ENCODE data around the gene ASXL3.

ASXL3 gene
- 0 reads per million in 4 donors for total RNA-seq

- DNase-seq = no peak
These were observed at the start of gene ASXL3 for GRCh38 chr18:33577685-33578517. ASXL3 (plus strand) TSS chr18:33578219; CDS start chr18:33578632, 413 bp downstream.

- DNase-seq = no peak
These were observed 45.0 kb upstream of the ASXL3 start for GRCh38 chr18:33532978-33533377.

- DNase-seq = no peak
These were observed 41.1 kb upstream of the ASXL3 start for GRCh38 chr18:33536904-33537303.

GRCh38 chr18:33538418-33539042 lies 39.5 kb upstream of the ASXL3 start:
- DNase-seq = no peak

GRCh38 chr18:33540392-33540791 lies 37.6 kb upstream of the ASXL3 start:
- no peak for DNase-seq

GRCh38 chr18:33541316-33541715 lies 36.7 kb upstream of the ASXL3 start:
- DNase-seq = no peak

- no peak for DNase-seq
These were observed 21.2 kb upstream of the ASXL3 start for GRCh38 chr18:33556846-33557245.

- no peak for DNase-seq
These were observed 20.3 kb upstream of the ASXL3 start for GRCh38 chr18:33557706-33558105.

- no peak for DNase-seq
These were observed 19.5 kb upstream of the ASXL3 start for GRCh38 chr18:33558529-33558928.

- DNase-seq = no peak
These were observed 17.2 kb upstream of the ASXL3 start for GRCh38 chr18:33560686-33561370.

GRCh38 chr18:33562741-33563140 lies 15.3 kb upstream of the ASXL3 start:
- no peak for DNase-seq

- DNase-seq = no peak
These were observed 10.3 kb upstream of the ASXL3 start for GRCh38 chr18:33567705-33568104.

GRCh38 chr18:33571998-33572787 lies 5.8 kb upstream of the ASXL3 start:
- no peak for DNase-seq

GRCh38 chr18:33573193-33573592 lies 4.8 kb upstream of the ASXL3 start:
- DNase-seq = no peak

- DNase-seq = no peak
These were observed 2.6 kb upstream of the ASXL3 start for GRCh38 chr18:33575451-33575850.

GRCh38 chr18:33576999-33577646 lies 896 bp upstream of the ASXL3 start:
- no peak for DNase-seq

- no peak for DNase-seq
These were observed 714 bp downstream of the ASXL3 start for GRCh38 chr18:33578518-33579348.

GRCh38 chr18:33579349-33580215 lies 1.6 kb downstream of the ASXL3 start:
- no peak for DNase-seq

- no peak for DNase-seq
These were observed 2.5 kb downstream of the ASXL3 start for GRCh38 chr18:33580546-33580945.

- no peak for DNase-seq
These were observed 3.8 kb downstream of the ASXL3 start for GRCh38 chr18:33581856-33582255.
